ENCODE data around the gene DMXL1.

Gene DMXL1

GRCh38 chr5:119070828-119071560 is at the start of gene DMXL1:
TSS of gene DMXL1 (plus strand) at chr5:119071087. CDS start at chr5:119071570, 483 bp downstream.
- DNase-seq (ENCODE audit: low read depth in 2 of 2): peak; percentile 97

- no peak for DNase-seq (ENCODE audit: low read depth in 2 of 2)
These were observed 49.6 kb upstream of the DMXL1 start for GRCh38 chr5:119021149-119021732.

DNA sequence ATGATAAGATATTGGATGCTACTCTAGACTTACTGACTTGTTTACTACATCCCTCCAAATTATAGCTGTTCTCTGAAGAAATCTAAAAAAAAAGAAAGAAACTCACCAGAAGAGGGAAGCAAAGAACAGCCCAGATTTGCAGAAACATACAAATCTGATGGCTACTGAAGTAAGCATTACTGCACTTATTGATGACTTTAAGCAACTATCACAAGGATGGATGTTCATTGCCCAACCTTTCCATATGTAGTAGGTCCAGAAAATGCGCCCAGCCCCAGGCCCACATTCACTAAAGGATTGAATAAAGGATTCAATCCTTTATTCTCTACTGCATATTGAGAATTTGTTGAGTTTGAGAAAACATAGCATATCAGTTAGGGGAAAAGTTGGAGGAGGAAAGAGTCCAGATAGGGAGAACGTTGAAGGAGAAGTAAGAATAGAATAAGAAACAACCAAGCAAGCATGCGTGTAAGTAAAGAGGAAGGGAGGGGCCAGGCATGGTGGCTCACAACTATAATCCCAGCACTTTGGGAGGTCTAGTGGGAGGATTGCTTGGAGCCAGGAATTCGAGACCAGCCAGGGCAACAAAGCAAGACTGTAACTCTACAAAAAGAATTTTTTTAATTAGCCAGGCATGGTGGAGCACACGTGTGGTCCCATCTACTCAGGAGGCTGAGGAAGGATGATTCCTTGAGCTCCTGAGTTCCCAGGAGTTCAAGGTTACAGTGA is 48.7 kb upstream of the DMXL1 start:
- no peak for DNase-seq (ENCODE audit: low read depth in 2 of 2)

GRCh38 chr5:119022773-119023172 is 48.1 kb upstream of the DMXL1 start:
- no peak for DNase-seq (ENCODE audit: low read depth in 2 of 2)

GRCh38 chr5:119028575-119028974 is 42.3 kb upstream of the DMXL1 start:
- no peak for DNase-seq (ENCODE audit: low read depth in 2 of 2)

DNA sequence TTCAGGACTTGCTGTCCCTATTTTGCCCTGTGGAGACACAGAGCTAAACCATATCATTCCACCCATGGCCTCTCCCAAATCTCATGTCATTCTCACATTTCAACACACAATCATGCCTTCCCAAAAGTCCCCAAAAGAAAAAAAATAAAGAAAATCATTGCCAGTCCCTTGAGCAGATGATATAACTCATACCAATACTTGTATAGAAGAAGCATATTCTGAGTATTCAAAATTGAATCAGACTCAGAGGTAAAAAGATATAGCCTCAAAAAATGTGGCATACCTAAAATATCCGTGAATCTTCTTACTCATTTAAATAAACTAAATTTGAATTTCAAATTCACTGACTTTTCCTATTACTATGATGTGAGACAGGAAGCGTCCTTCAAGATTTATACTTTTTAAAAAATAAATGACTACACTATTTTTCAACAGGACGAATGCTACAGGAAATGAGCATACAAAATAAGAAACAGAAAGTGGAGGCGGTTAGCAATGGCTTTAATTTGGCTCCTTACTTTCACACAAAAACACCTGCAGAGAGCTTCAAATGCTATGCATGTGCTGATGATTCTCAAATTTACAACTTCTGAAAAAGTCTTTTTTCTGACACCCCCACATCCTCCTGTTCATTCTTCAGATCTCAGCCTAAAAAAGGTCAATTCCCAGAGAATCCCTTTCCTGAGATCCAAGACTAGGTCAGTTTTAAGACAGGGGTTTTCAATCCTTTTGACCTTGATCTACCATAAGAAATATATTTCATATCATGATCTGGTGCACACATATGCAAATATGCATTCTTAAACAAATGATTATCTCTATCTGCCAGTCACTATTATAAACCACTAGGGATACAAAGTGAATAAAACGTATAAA is 39.6 kb upstream of the DMXL1 start:
- DNase-seq (ENCODE audit: low read depth in 2 of 2): no peak

DNA sequence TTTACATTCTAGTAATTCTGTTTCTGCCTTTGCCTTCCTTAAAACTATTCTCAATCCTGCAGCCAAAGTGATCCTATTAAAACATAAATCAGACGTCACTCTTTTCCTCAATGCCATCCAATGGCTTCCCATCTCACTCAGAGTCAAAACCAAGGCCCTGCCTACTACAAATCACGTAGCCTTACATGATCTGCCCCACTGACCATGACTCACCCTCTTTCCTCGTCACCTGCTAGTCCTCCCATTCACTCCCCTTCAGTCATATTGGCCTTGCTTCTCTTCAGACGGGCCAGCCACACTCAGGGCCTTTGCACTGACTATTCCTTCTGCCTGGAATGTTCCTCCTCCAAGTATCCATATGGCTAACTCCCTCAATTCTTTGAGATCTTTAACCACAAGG is 39.0 kb upstream of the DMXL1 start:
- DNase-seq (ENCODE audit: low read depth in 2 of 2): peak; percentile 4 to 22

DNA sequence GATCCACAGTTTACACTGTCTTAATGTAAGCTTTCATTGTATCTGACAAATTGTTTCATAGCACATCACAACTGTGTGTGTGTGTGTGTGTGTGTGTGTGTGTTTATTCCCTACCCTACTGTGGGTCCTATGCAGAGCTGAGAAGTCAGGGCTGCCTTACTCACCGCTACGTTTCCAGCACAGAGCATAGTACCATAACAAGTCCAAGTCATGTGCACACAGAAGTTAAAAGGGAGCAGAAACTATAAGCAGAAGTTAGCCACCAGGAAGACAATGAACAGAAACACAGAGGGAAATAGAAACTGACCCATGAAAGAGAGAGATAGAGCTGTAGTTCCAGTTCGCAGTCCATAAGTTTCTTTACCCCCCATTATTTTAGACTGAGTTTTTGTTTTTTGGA is 38.2 kb upstream of the DMXL1 start:
- DNase-seq (ENCODE audit: low read depth in 2 of 2): no peak

GRCh38 chr5:119033135-119033534 is 37.8 kb upstream of the DMXL1 start:
- DNase-seq (ENCODE audit: low read depth in 2 of 2): no peak

DNA sequence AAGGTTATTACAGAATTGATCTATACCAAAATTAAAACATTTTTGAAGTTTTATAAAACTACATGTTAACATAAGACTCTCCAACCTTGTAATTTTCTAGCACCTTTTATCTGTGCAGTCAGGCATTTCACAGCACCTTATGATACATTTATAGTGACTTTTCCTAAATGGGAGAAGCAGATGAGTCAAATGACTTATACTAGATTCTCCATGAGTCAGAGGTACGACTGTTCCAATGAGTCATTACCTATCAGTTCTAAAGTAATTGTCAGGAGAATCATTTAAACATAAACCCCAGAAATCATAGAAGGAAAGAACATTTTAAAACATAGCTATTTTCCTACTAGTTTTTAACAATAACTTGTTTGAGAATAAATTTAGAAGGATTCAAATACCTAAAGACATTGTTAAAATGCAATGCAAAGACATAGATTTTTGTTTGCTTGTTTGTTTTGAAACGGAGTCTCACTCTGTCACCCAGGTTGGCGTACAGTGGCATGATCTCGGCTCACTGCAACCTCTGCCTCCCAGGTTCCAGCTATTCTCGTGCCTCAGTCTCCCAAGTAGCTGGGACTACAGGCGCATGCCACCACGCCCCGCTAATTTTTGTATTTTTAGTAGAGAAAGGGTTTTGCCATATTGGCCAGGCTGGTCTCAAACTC is 34.7 kb upstream of the DMXL1 start:
- no peak for DNase-seq (ENCODE audit: low read depth in 2 of 2)

DNA sequence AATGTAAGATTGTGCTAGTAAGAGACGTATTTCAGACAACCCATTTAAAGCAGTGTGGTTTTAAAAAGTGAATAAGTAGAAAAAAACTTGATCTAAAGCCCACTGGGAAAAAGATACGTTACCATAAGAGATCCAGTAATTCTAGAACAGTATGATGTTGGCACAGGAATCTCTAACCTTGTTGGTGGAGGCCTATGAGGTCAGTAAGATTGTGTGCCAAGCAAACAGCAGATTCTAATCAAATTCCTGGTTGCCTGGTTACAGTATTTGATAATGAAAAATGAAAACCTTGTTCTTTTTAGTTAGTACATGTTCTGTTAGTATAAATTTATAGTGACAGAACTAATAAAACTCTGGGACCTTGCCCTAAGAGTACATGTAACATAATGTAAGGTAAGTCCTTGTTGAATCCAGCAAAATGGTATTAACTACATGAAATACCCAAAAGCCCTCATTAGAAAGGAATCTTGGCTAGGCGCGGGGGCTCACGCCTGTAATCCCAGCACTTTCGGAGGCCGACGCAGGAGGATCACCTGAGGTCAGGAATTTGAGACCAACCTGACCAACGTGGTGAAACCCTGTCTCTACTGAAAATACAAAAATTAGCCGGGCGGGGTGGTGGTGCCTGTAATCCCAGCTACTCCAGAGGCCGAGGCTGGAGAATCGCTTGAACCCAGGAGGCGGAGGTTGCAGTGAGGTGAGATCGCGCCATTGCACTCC is 33.2 kb upstream of the DMXL1 start:
- DNase-seq (ENCODE audit: low read depth in 2 of 2): no peak

- DNase-seq (ENCODE audit: low read depth in 2 of 2): no peak
These were observed 22.6 kb upstream of the DMXL1 start for GRCh38 chr5:119048246-119048645.

DNA sequence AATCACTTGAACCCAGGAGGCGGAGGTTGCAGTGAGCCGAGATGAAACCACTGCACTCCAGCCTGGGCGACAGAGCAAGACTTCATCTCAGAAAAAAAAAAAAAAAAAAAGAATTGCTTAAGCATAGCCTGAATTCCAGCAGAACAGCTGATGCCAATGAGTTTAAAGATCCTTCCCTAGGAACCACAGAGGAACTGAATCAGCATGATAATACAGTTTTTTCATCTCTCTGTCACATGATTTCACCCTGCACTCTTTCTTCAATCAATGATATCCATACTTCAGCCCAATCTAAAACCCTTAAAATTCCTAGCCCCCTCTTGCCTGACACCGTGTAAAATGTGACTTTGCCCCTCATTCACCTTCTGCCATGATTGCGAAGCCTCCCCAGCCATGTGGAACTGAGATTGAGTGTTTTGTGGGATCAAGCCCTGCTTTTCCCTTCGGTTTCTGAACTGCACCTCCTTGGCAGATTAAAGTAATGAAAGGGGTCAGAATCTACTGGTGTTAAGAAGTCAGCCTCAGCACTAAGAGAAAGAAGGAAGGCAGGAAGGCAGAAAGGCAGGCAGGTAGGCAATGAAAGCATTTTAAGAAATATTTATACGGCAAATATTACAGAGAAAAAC is 20.9 kb upstream of the DMXL1 start:
- DNase-seq (ENCODE audit: low read depth in 2 of 2): no peak

- DNase-seq (ENCODE audit: low read depth in 2 of 2): no peak
These were observed 16.8 kb upstream of the DMXL1 start for GRCh38 chr5:119054101-119054500.

- DNase-seq (ENCODE audit: low read depth in 2 of 2): no peak
These were observed 15.6 kb upstream of the DMXL1 start for GRCh38 chr5:119055294-119055693.

GRCh38 chr5:119058979-119059529 is 11.8 kb upstream of the DMXL1 start:
- no peak for DNase-seq (ENCODE audit: low read depth in 2 of 2)

GRCh38 chr5:119059740-119060255 is 11.1 kb upstream of the DMXL1 start:
- no peak for DNase-seq (ENCODE audit: low read depth in 2 of 2)

GRCh38 chr5:119063579-119064379 is 7.1 kb upstream of the DMXL1 start:
- DNase-seq (ENCODE audit: low read depth in 2 of 2): peak in 1 of 2 donors; percentile 17

DNA sequence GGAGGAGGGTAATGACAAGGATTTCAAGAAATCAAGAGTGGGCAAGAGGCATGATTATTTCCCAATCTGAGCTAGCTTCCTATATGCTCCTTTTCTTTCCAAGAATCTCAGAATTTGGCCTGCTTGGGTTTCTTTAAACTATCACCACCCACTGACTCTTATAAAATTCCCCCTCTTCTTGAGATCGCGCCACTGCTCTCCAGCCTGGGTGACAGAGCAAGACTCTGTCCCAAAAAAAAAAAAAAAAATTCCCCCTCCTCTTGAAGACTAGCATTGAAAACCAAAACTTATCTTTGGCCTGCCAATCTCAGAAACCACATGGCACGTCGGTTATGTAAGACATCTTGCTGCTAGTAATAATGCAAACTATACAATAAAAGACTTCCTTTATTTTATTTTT is 3.4 kb upstream of the DMXL1 start:
- no peak for DNase-seq (ENCODE audit: low read depth in 2 of 2)

Data from stimulated activated CD4-positive, alpha-beta T cell treated with anti-CD3 and anti-CD28 coated beads, Interleukin-15, amount 100 ng/mL, for 48 hours (primary cell).